Chondrocyte (in vitro differentiated cells): ENCODE data around the gene PHTF2. TPM values are rescaled to one million over a fixed set of nuclear protein-coding genes. Genes with fewer than 3 reads are reported as not detected.
"Not testable (repeated sequence)": the region's sequence is repeated elsewhere in the genome, so short reads cannot be mapped to it uniquely, and the experiment has no call there.

ENCODE experiments used
- DNase-seq: peaks from one replicate; pipeline ENCODE4 v3.0.0; 2021; ENCODE audit warnings: mixed read lengths, low spot score
- H3K27ac Mint-ChIP-seq: one replicate; pipeline ENCODE4 v1.8.0; 2021; ENCODE audit warnings: mild to moderate bottlenecking, moderate library complexity, mixed read lengths; ENCODE audit not compliant: unreplicated experiment
- H3K27me3 Mint-ChIP-seq: 2 replicates; pipeline ENCODE4 v1.8.0; 2021; ENCODE audit warnings: low read depth, mixed read lengths
- H3K36me3 Mint-ChIP-seq: 2 replicates; pipeline ENCODE4 v1.8.0; 2021; ENCODE audit warnings: low read depth, mixed read lengths
- H3K4me1 Mint-ChIP-seq: 2 replicates; pipeline ENCODE4 v1.8.0; 2021; ENCODE audit warnings: low read depth, mild to moderate bottlenecking, mixed read lengths
- H3K4me3 Mint-ChIP-seq: one replicate; pipeline ENCODE4 v1.8.0; 2021; ENCODE audit warnings: mild to moderate bottlenecking, moderate library complexity, mixed read lengths; ENCODE audit not compliant: unreplicated experiment
- H3K9me3 Mint-ChIP-seq: 2 replicates; pipeline ENCODE4 v1.8.0; 2021; ENCODE audit warnings: low read depth, mixed read lengths
- total RNA-seq: library from RNA; stranded (reverse); gene quantifications from 3 replicates; pipeline ENCODE4 v1.2.1, GENCODE V29; 2021
- TF ChIP-seq, protein P1 (sequence below): fragments of 200-600 bp; sonication (generic); IDR thresholded peaks from 2 replicates; pipeline ENCODE4 v1.5.0; 2021; ENCODE audit warnings: antibody characterized with exemption, mild to moderate bottlenecking, moderate library complexity

The PHTF2 gene
- total RNA-seq, 1 donor from 2014 or later = 52.6 TPM

GRCh38 chr7:77863860-77864259 is 65.3 kb downstream of the PHTF2 start:
- Mint-ChIP-seq H3K4me1 (peaks cover 18% of the 10 kb centered on the region), H3K27ac (no peak overlapping the region), H3K27me3 (no peaks in the 10 kb centered on the region), H3K4me3 (no peak overlapping the region), H3K36me3 (no peaks in the 10 kb centered on the region), H3K9me3 (no peaks in the 10 kb centered on the region)
- no peak for DNase-seq
- TF ChIP-seq, protein P1, sequence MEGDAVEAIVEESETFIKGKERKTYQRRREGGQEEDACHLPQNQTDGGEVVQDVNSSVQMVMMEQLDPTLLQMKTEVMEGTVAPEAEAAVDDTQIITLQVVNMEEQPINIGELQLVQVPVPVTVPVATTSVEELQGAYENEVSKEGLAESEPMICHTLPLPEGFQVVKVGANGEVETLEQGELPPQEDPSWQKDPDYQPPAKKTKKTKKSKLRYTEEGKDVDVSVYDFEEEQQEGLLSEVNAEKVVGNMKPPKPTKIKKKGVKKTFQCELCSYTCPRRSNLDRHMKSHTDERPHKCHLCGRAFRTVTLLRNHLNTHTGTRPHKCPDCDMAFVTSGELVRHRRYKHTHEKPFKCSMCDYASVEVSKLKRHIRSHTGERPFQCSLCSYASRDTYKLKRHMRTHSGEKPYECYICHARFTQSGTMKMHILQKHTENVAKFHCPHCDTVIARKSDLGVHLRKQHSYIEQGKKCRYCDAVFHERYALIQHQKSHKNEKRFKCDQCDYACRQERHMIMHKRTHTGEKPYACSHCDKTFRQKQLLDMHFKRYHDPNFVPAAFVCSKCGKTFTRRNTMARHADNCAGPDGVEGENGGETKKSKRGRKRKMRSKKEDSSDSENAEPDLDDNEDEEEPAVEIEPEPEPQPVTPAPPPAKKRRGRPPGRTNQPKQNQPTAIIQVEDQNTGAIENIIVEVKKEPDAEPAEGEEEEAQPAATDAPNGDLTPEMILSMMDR = no peak

GRCh38 chr7:77866370-77866769 is 67.8 kb downstream of the PHTF2 start:
- peak overlapping the region; percentile 28 for H3K27ac Mint-ChIP-seq

DNA sequence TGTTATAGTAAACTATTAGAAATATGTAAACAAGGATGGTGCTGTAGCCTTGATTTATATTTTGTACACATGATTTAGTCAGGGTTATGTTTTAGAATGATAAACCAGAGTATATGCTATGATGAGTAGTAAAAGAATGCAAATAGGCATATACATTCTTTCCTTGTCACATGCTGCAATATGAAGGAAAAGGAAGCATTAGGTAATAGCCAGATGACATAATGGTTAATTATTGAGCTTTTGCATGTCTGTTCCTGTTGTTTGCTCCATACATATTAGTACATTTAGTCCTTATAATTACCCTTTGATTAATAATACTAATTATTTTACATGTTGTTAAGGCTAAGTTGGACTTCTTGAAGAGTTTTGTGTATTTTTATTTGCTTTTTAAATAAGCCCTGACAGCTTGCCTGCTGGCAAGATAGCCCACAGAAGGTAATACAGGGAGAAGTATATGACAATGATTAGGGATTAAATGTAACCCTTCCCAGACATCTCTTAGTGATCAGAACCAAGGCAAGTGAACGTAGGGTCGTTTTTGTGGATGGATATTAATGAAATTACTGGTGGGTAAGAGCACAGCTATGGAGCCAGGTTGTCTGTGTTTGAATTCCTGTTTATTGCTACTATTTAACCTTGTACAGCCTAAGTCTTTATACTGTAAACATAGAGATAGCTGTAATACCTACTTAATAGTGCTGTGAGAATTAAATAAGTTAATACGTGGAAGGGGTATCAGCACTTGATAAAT is 68.4 kb downstream of the PHTF2 start:
- H3K9me3 Mint-ChIP-seq = peaks cover 5% of the 10 kb centered on the region
- DNase-seq = no peak
- H3K27ac Mint-ChIP-seq = peak overlapping the region; percentile 66
- peaks cover 18% of the 10 kb centered on the region for H3K4me1 Mint-ChIP-seq
- no peaks in the 10 kb centered on the region for H3K27me3 Mint-ChIP-seq
- TF ChIP-seq, protein P1 = no peak
- no peak overlapping the region for H3K4me3 Mint-ChIP-seq
- peaks cover 3% of the 10 kb centered on the region for H3K36me3 Mint-ChIP-seq

More at GRCh38 chr7:77866370-77866769, 67.8 kb downstream of the PHTF2 start:
- Mint-ChIP-seq H3K36me3 (peaks cover 3% of the 10 kb centered on the region), H3K9me3 (peaks cover 4% of the 10 kb centered on the region), H3K27me3 (no peaks in the 10 kb centered on the region), H3K4me3 (no peak overlapping the region), H3K4me1 (peaks cover 18% of the 10 kb centered on the region)
- TF ChIP-seq, protein P1 = no peak
- DNase-seq = no peak

- Mint-ChIP-seq H3K27me3 (no peaks in the 10 kb centered on the region), H3K36me3 (peaks cover 3% of the 10 kb centered on the region), H3K4me3 (no peak overlapping the region), H3K27ac (peak overlapping the region; percentile 52), H3K9me3 (peaks cover 7% of the 10 kb centered on the region), H3K4me1 (peaks cover 18% of the 10 kb centered on the region)
- TF ChIP-seq, protein P1 = no peak
- no peak for DNase-seq
These were observed 68.9 kb downstream of the PHTF2 start for GRCh38 chr7:77867537-77867865.

DNA sequence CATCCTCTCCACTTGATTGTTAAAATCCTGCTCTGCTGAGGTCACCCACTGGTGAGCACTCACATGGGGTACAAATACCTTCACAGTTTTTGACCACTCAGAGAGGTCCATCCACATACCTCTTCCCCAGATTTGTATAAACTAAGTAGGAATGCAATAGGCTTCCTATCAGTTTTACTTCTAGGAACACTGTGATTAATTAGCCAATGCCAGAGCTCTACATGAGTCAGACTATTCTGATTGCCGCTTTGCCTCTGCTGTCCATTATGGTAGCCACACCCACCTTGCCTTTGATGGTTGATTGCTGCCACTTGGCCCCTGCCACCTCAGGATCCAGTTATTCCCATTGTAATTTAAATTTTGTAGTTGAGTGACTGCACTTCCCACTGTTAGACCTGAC is 73.7 kb downstream of the PHTF2 start:
- not testable (repeated sequence) for H3K9me3 Mint-ChIP-seq, H3K27ac Mint-ChIP-seq, H3K4me3 Mint-ChIP-seq, H3K27me3 Mint-ChIP-seq, DNase-seq, H3K36me3 Mint-ChIP-seq
- H3K4me1 Mint-ChIP-seq = peaks cover 17% of the 10 kb centered on the region

GRCh38 chr7:77873416-77874327 is 75.1 kb downstream of the PHTF2 start:
- not testable (repeated sequence) for H3K4me3 Mint-ChIP-seq, H3K27me3 Mint-ChIP-seq, DNase-seq, H3K27ac Mint-ChIP-seq, H3K36me3 Mint-ChIP-seq
- peaks cover 14% of the 10 kb centered on the region for H3K9me3 Mint-ChIP-seq
- H3K4me1 Mint-ChIP-seq = peaks cover 21% of the 10 kb centered on the region
